GM18507 (cell line): ENCODE measurements around the gene PSENEN.
A peak's percentile ranks its signal among the peaks of the same experiment; 100 is the strongest.

Experiments
- DNase-seq: peaks from one replicate; pipeline ENCODE4 v3.0.0; 2011; ENCODE audit warnings: low read depth; ENCODE audit not compliant: insufficient read length; ENCODE audit errors: extremely low spot score
- FAIRE-seq: peaks from 2 replicates; lab custom pipeline; 2011; peaks lifted over from hg19 to GRCh38; lab: Jason Lieb, UNC

Gene PSENEN

GRCh38 chr19:35745328-35746086 lies at the start of gene PSENEN, which contains the start of gene U2AF1L4:
TSS of gene PSENEN (plus strand) at chr19:35745651. CDS start at chr19:35745931, 280 bp downstream.
TSS of gene U2AF1L4 (minus strand) at chr19:35745418. CDS start at chr19:35745391, 27 bp downstream.
- FAIRE-seq (peak; percentile 99), DNase-seq (peak; percentile 84)

- DNase-seq: no peak
- FAIRE-seq: no peak
Measured at GRCh38 chr19:35695895-35696422, 49.5 kb upstream of the PSENEN start.

- FAIRE-seq: peak; percentile 65
- DNase-seq: no peak
Measured at GRCh38 chr19:35696835-35697234, 48.6 kb upstream of the PSENEN start.

- FAIRE-seq (peak; percentile 100), DNase-seq (peak; percentile 85)
Measured at GRCh38 chr19:35702223-35703012, 43.0 kb upstream of the PSENEN start.

GRCh38 chr19:35703343-35703742 lies 42.1 kb upstream of the PSENEN start:
- DNase-seq: no peak
- FAIRE-seq: no peak

- no peak for DNase-seq
- no peak for FAIRE-seq
Measured at GRCh38 chr19:35704218-35704617, 41.2 kb upstream of the PSENEN start, which contains the start of gene ZBTB32. TSS of gene ZBTB32 (plus strand) at chr19:35704558. CDS start at chr19:35714627, 10,069 bp downstream.

GRCh38 chr19:35708391-35708790 lies 37.1 kb upstream of the PSENEN start:
- FAIRE-seq (no peak), DNase-seq (no peak)

GRCh38 chr19:35710784-35711723 lies 34.4 kb upstream of the PSENEN start:
- FAIRE-seq (peak; percentile 99), DNase-seq (peak; percentile 60)

- FAIRE-seq (peak; percentile 94), DNase-seq (peak; percentile 54)
Measured at GRCh38 chr19:35712567-35713505, 32.6 kb upstream of the PSENEN start.

GRCh38 chr19:35713506-35713850 lies 32.0 kb upstream of the PSENEN start:
- DNase-seq (no peak), FAIRE-seq (no peak)

GRCh38 chr19:35713904-35714495 lies 31.5 kb upstream of the PSENEN start:
- FAIRE-seq (peak; percentile 55), DNase-seq (no peak)

GRCh38 chr19:35714601-35715354 lies 30.7 kb upstream of the PSENEN start:
- DNase-seq: no peak
- peak; percentile 78 for FAIRE-seq

GRCh38 chr19:35715355-35715809 lies 30.1 kb upstream of the PSENEN start:
- FAIRE-seq (no peak), DNase-seq (no peak)

- DNase-seq (no peak), FAIRE-seq (peak; percentile 39)
Measured at GRCh38 chr19:35715981-35716800, 29.3 kb upstream of the PSENEN start.

GRCh38 chr19:35716801-35717664 lies 28.4 kb upstream of the PSENEN start:
- FAIRE-seq: peak; percentile 94
- peak; percentile 92 for DNase-seq
